ENCODE data around the gene SMARCC1.

The SMARCC1 gene

DNA sequence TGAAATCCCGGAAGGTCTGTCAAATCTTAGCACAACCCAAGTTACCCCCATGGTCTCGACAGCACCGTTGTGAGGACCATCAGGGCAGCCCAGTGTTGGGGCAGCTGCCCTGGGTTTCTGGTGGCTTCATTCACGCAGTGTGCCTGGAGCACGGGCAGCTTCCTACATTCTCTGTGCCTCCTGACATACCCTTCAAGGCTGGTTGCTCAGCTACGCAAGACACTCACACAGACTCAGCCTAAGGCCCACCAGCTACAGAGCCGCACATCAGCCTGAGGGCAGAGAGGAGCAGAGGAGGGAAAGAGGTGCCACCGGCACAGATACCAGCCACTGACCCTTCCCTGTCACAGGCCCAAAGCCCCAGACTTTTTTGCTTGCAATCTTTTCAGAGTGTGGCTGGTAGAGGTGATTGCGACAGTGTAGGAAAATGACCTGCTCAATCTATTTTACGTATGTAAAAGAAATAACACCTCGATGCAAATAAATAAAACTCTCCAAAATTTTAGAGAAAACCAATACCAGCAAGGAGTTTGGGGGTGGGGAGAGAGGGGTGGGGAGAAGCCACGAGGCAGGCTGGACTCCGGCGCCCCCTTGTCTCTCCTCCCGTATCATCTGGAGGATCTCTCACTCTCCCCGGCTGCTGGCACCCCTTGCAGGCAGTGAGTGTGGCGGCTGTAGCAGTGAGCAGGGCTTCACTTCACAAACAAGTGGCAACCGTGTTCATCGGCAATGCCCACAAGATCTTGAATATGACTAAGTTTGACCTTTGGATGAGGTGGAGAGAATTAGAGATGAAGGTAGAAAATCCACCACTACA lies 215.8 kb downstream of the SMARCC1 start:
- in situ Hi-C loops (cut with MboI; ENCODE audit: low sequenced_read_pairs), result no loop called here

DNA sequence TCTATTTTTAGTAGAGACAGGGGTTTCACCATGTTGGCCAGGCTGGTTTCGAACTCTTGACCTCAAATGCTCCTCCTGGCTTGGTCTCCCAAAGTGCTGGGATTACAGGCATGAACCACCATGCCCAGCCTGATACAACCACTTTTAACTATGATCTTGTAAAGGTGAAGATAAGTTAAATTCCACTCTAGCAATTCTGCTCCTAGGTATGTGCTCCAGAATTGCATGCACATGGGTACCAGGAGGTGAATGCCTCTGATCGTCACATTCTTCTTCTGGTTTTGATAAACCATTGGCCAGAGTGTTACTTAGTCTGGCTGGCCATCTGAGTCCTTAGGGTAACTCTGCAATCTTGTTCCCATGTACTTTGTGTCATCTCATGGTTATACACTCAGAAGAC lies 225.3 kb downstream of the SMARCC1 start:
- in situ Hi-C loops (cut with MboI; ENCODE audit: low sequenced_read_pairs), result no loop called here

DNA sequence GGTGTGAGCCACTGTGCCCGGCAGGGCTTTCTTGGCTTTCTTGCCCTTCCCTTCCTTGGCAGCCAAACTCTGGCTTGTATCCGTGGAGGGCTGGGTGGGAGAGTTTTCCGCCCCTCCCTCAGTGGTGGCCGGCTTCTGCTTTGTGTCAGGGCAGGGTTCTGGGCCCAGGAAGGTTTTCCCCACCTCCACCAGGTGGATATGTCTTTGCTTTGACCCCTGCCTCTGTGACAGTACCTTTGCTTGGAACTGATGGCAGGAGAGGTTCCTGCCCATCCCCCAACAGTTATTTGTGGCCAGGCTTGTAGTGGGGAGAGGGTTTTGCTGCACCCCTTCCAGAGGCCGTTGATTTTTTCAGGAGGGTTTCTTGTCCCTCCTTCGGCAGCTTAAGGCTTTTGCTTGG lies 227.4 kb downstream of the SMARCC1 start:
- in situ Hi-C loops (cut with MboI; ENCODE audit: low sequenced_read_pairs), result no loop called here

- in situ Hi-C loops (cut with MboI; ENCODE audit: low sequenced_read_pairs), result no loop called here
These were observed 228.3 kb downstream of the SMARCC1 start for GRCh38 chr3:47553407-47553806.

DNA sequence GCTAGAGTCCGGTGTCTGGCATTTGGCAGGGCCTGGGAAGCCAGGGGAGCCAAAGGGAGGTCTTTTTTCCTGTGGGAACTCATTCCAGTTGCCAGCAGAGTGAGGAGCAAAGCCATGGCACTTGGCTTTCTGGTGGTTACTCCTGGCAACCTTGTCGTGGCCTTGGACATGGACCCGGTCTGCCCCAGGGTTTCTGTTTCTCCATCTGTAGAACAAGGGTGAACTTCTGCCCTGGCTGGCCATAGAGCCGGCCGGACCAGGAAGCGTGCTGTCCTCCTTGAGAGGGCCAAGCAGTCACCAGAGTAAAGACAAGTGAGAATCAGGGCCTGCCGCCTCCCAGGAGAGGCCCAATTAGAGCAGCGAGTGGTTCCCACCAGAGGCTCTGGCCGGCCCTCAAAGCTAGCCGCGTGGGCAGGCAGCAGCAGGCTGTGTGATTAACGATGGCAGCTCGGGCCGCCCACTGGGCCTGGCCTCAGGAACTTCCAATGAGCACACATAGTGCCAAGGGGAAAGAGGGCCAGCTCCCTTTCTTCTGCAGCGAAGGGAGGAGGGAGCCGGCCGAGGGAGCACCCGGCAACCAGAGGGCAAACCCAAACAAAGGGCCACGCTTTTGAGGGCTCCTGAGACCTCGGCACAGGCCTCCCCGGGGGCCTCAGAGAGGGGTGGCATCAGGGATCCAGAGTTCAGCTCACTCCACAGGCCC lies 239.1 kb downstream of the SMARCC1 start:
- in situ Hi-C loops (cut with MboI; ENCODE audit: low sequenced_read_pairs), result no loop called here

GRCh38 chr3:47541583-47542108 lies 240.0 kb downstream of the SMARCC1 start:
- in situ Hi-C loops (cut with MboI; ENCODE audit: low sequenced_read_pairs), result no loop called here

DNA sequence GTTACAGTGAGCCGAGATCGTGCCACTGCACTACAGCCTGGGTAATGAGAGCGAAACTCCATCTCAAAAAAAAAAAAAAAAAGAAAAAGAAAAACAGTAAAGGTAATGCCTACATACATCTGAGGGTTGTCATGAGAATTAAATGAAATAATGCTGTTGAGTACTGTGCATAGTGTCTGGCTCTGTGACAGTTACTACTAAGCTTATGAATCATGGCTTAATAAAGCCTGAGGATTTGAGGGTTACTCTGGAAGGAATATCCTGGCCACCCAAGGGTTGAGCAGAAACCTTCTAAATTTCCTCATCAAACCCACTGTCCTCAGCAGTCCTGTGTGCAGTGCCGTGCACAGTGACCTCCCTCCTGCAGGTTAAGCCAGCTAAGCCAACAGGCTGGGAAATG lies 241.4 kb downstream of the SMARCC1 start:
- in situ Hi-C loops (cut with MboI; ENCODE audit: low sequenced_read_pairs), result no loop called here

GRCh38 chr3:47536967-47537366 lies 244.7 kb downstream of the SMARCC1 start:
- in situ Hi-C loops (cut with MboI; ENCODE audit: low sequenced_read_pairs), result no loop called here

GRCh38 chr3:47536221-47536891 lies 245.3 kb downstream of the SMARCC1 start:
- in situ Hi-C loops (cut with MboI; ENCODE audit: low sequenced_read_pairs), result no loop called here

Measured in HL-60/S4 treated with retinoic acid at 250 ng/mL for 4 days and 3 days (cell line).